Neural progenitor cell (in vitro differentiated cells): ENCODE results near the gene ATP13A3.

ENCODE experiments used
- EZH2 ChIP-seq: fragments of 200-600 bp; sonication (generic); IDR thresholded peaks from 2 replicates; pipeline ENCODE4 v1.6.1; 2017; ENCODE audit warnings: antibody characterized with exemption, mild to moderate bottlenecking, moderate library complexity
- EZH2phosphoT487 ChIP-seq: fragments of 200-600 bp; sonication (generic); IDR thresholded peaks from 2 replicates; pipeline ENCODE4 v1.6.1; 2017; ENCODE audit warnings: antibody characterized with exemption
- TF ChIP-seq, protein P1 (sequence below): fragments of 200-600 bp; sonication (generic); IDR thresholded peaks from 2 replicates; pipeline ENCODE4 v1.5.1; 2017; ENCODE audit warnings: antibody characterized with exemption, mild to moderate bottlenecking

GRCh38 chr3:194494951-194495374 is 8.2 kb upstream of the ATP13A3 start:
- TF ChIP-seq, protein P1, sequence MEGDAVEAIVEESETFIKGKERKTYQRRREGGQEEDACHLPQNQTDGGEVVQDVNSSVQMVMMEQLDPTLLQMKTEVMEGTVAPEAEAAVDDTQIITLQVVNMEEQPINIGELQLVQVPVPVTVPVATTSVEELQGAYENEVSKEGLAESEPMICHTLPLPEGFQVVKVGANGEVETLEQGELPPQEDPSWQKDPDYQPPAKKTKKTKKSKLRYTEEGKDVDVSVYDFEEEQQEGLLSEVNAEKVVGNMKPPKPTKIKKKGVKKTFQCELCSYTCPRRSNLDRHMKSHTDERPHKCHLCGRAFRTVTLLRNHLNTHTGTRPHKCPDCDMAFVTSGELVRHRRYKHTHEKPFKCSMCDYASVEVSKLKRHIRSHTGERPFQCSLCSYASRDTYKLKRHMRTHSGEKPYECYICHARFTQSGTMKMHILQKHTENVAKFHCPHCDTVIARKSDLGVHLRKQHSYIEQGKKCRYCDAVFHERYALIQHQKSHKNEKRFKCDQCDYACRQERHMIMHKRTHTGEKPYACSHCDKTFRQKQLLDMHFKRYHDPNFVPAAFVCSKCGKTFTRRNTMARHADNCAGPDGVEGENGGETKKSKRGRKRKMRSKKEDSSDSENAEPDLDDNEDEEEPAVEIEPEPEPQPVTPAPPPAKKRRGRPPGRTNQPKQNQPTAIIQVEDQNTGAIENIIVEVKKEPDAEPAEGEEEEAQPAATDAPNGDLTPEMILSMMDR: no peak
- TF ChIP-seq EZH2phosphoT487 (no peak), EZH2 (no peak)
